ENCODE data around the gene PHF23. TPM values are rescaled to one million over a fixed set of nuclear protein-coding genes. Genes with fewer than 3 reads are reported as not detected.

The PHF23 gene
- total RNA-seq, 1 experiment from 2014 or later: 85.1 TPM

GRCh38 chr17:7237266-7237760 lies 1.9 kb downstream of the PHF23 start:
- Histone ChIP-seq H3K4me1 (ENCODE audit: insufficient read depth, low read length, poor library complexity, severe bottlenecking) (peaks cover 39% of the 10 kb centered on the region), H3K27ac (ENCODE audit: low read depth, low read length, poor library complexity, severe bottlenecking) (peak overlapping the region; percentile 95), H3K27me3 (replicated peaks; ENCODE audit: insufficient read depth, low read depth, low read length, poor library complexity) (no peaks in the 10 kb centered on the region), H3K4me3 (ENCODE audit: low read depth, low read length, poor library complexity, severe bottlenecking) (peak overlapping the region; percentile 96), H3K36me3 (ENCODE audit: insufficient read depth, low read length, poor library complexity, severe bottlenecking) (peaks cover 39% of the 10 kb centered on the region), H3K9me3 (ENCODE audit: low read depth, low read length, poor library complexity, severe bottlenecking) (no peaks in the 10 kb centered on the region)
- no peak for DNase-seq (ENCODE audit: low spot score)
- BruUV-seq (replicated peaks): no TSS peak
- ChIA-PET CTCF (interaction anchor here (0.5 to 1.5 kb wide), 2 partner anchors 10 to 17 kb away, joined by 5 to 7 read pairs; no protein-coding TSS in a partner anchor), POLR2A (ENCODE audit: low non-redundant PET) (no interaction called here)
- TF ChIP-seq EZH2 (IDR thresholded peaks at IDR 0.05; ENCODE audit: borderline replicate concordance, low read depth, low read length, poor library complexity, severe bottlenecking) (no peak), CTCF (conservative IDR thresholded peaks at IDR 0.05; ENCODE audit: low read depth, low read length) (no peak)
- intact Hi-C loops (cut with micrococcal nuclease; ENCODE audit: unreplicated experiment): no loop called here

GRCh38 chr17:7236808-7237207 lies 2.4 kb downstream of the PHF23 start:
- H3K27ac ChIP-seq (ENCODE audit: low read depth, low read length, poor library complexity, severe bottlenecking): peak overlapping the region; percentile 95
- intact Hi-C loops (cut with micrococcal nuclease; ENCODE audit: unreplicated experiment): no loop called here
- H3K36me3 ChIP-seq (ENCODE audit: insufficient read depth, low read length, poor library complexity, severe bottlenecking): peaks cover 39% of the 10 kb centered on the region
- no peaks in the 10 kb centered on the region for H3K9me3 ChIP-seq (ENCODE audit: low read depth, low read length, poor library complexity, severe bottlenecking)
- TF ChIP-seq EZH2 (IDR thresholded peaks at IDR 0.05; ENCODE audit: borderline replicate concordance, low read depth, low read length, poor library complexity, severe bottlenecking) (no peak), CTCF (conservative IDR thresholded peaks at IDR 0.05; ENCODE audit: low read depth, low read length) (no peak)
- no peak for DNase-seq (ENCODE audit: low spot score)
- CTCF ChIA-PET: interaction anchor here (1.0 kb wide), 1 partner anchor 16 kb away, joined by 3 read pairs; no protein-coding TSS in a partner anchor
- H3K27me3 ChIP-seq (replicated peaks; ENCODE audit: insufficient read depth, low read depth, low read length, poor library complexity): no peaks in the 10 kb centered on the region
- no TSS peak for BruUV-seq (replicated peaks)
- POLR2A ChIA-PET (ENCODE audit: low non-redundant PET): interaction anchor here (0.5 kb wide), 1 partner anchor 332 kb away, joined by 4 read pairs; no protein-coding TSS in a partner anchor
- peak overlapping the region; percentile 96 for H3K4me3 ChIP-seq (ENCODE audit: low read depth, low read length, poor library complexity, severe bottlenecking)
- peaks cover 44% of the 10 kb centered on the region for H3K4me1 ChIP-seq (ENCODE audit: insufficient read depth, low read length, poor library complexity, severe bottlenecking)

GRCh38 chr17:7235693-7236665 lies 3.3 kb downstream of the PHF23 start:
- peaks cover 36% of the 10 kb centered on the region for H3K36me3 ChIP-seq (ENCODE audit: insufficient read depth, low read length, poor library complexity, severe bottlenecking)
- peaks cover 38% of the 10 kb centered on the region for H3K4me1 ChIP-seq (ENCODE audit: insufficient read depth, low read length, poor library complexity, severe bottlenecking)
- TF ChIP-seq CTCF (conservative IDR thresholded peaks at IDR 0.05; ENCODE audit: low read depth, low read length) (no peak), EZH2 (IDR thresholded peaks at IDR 0.05; ENCODE audit: borderline replicate concordance, low read depth, low read length, poor library complexity, severe bottlenecking) (no peak)
- no peak overlapping the region for H3K4me3 ChIP-seq (ENCODE audit: low read depth, low read length, poor library complexity, severe bottlenecking)
- no peak for DNase-seq (ENCODE audit: low spot score)
- H3K27ac ChIP-seq (ENCODE audit: low read depth, low read length, poor library complexity, severe bottlenecking): no peak overlapping the region
- no TSS peak for BruUV-seq (replicated peaks)
- intact Hi-C loops (cut with micrococcal nuclease; ENCODE audit: unreplicated experiment): no loop called here
- CTCF ChIA-PET: interaction anchor here (1.0 kb wide), 1 partner anchor 15 kb away, joined by 3 read pairs; no protein-coding TSS in a partner anchor
- H3K27me3 ChIP-seq (replicated peaks; ENCODE audit: insufficient read depth, low read depth, low read length, poor library complexity): no peaks in the 10 kb centered on the region
- POLR2A ChIA-PET (ENCODE audit: low non-redundant PET): no interaction called here
- H3K9me3 ChIP-seq (ENCODE audit: low read depth, low read length, poor library complexity, severe bottlenecking): no peaks in the 10 kb centered on the region

Measured in A673 (cell line).